Aorta (tissue), 5 donors: ENCODE data around the gene MYCN. TPM values are rescaled to one million over a fixed set of nuclear protein-coding genes. Genes with fewer than 3 reads are reported as not detected.

ENCODE experiments used
- ATAC-seq: fragments of 200-7000 bp; cut with Tn5 transposase; one replicate; pipeline ENCODE4 v1.9.1; 2022; ENCODE audit warnings: moderate library complexity; ENCODE audit not compliant: low FRiP score
- DNase-seq, 2 donors: peaks; one replicate each; pipeline ENCODE4 v3.0.0-alpha.2; 2020
- H3K27ac ChIP-seq, 2 donors: one replicate each; pipeline ENCODE4 v1.5.1; 2013; ENCODE audit warnings: low read length in 2 of 2, mild to moderate bottlenecking in 2 of 2, moderate library complexity in 2 of 2, control low read depth in 1 of 2, inconsistent platforms in 1 of 2, low read depth in 1 of 2
- H3K27me3 ChIP-seq, 2 donors: one replicate each; pipeline ENCODE4 v1.6.1; 2013; ENCODE audit warnings: control low read depth in 1 of 2, low read length in 1 of 2, mild to moderate bottlenecking in 1 of 2, moderate library complexity in 1 of 2; ENCODE audit not compliant: insufficient read depth in 2 of 2, control insufficient read depth in 1 of 2
- H3K36me3 ChIP-seq, 2 donors: one replicate each; pipeline ENCODE4 v1.6.1; 2013; ENCODE audit warnings: control low read depth in 1 of 2, low read length in 1 of 2, mild to moderate bottlenecking in 1 of 2; ENCODE audit not compliant: insufficient read depth in 2 of 2, control insufficient read depth in 1 of 2
- H3K4me1 ChIP-seq, 2 donors: one replicate each; pipeline ENCODE4 v1.6.1; 2013; ENCODE audit warnings: low read length in 2 of 2, control low read depth in 1 of 2, mild to moderate bottlenecking in 1 of 2, moderate library complexity in 1 of 2; ENCODE audit not compliant: insufficient read depth in 2 of 2, control insufficient read depth in 1 of 2
- H3K4me3 ChIP-seq, 2 donors: one replicate each; pipeline ENCODE4 v1.5.1; 2013; ENCODE audit warnings: low read length in 2 of 2, control low read depth in 1 of 2, mild to moderate bottlenecking in 1 of 2
- H3K9me3 ChIP-seq: one replicate; pipeline ENCODE4 v1.6.1; 2013; ENCODE audit warnings: mild to moderate bottlenecking, low read length; ENCODE audit not compliant: control insufficient read depth
- WGBS, 2 donors: extraction: QIAGEN DNeasy Blood & Tissue Kit; methylation state at CpG; one replicate each; pipeline ENCODE4 v1.1.7; 2013; 5-methylcytosine and 5-hydroxymethylcytosine counted together
- intact Hi-C, 2 donors: fragments of 100-400 bp; cut with DNase I; formaldehyde crosslinking; loops; one replicate each; pipeline versions ENCODE4 v1.14.2 to v1.15.0; 2022
- polyA plus RNA-seq, 2 donors: library from polyadenylated mRNA; stranded (reverse); fragments of 200-250 nt; gene quantifications; one replicate each; pipeline ENCODE4 v1.2.3, GENCODE V29; 2013
- total RNA-seq, 2 donors: library from RNA; stranded (reverse); fragmentation: NEBNext Ultra II Directional; extraction: Animal tissue kit (Norgen Biotek cat#: 25700); gene quantifications; one replicate each; pipeline ENCODE4 v1.2.1, GENCODE V29; 2021
- donor health status: healthy with polysubstance abuse.
- donor health status: Bipolar disorder and iron deficiency.
- donor health status: DM: no; HTN: no; CAD: no.
- donor health status: DM: no; HTN: no; CAD: no.
- donor health status: DM: yes; HTN: yes; CAD: no.

Gene MYCN
- total and polyA plus RNA-seq, 4 donors: 0.26 to 2.1 (median 0.45) TPM; not detected in 1

- no peak for ATAC-seq
- H3K36me3 ChIP-seq: no peaks in the 10 kb centered on the region
- H3K27ac ChIP-seq: no peak overlapping the region
- intact Hi-C loops: no loop called here
- H3K27me3 ChIP-seq: no peaks in the 10 kb centered on the region
- WGBS, 2 donors: 89% methylated on average over 11 of the region's 11 CpGs
- no peak for DNase-seq
- H3K4me3 ChIP-seq: no peak overlapping the region
- H3K9me3 ChIP-seq: no peaks in the 10 kb centered on the region
- no peaks in the 10 kb centered on the region for H3K4me1 ChIP-seq
Measured at GRCh38 chr2:15990151-15991101, 50.1 kb downstream of the MYCN start.

GRCh38 chr2:15991231-15991630 lies 50.9 kb downstream of the MYCN start:
- no peak overlapping the region for H3K4me3 ChIP-seq
- ATAC-seq (no peak), DNase-seq (no peak)
- 55 to 58% methylated on average over 3 of the region's 3 CpGs for WGBS, 2 donors
- no peaks in the 10 kb centered on the region for H3K27me3 ChIP-seq
- intact Hi-C loops: no loop called here
- no peaks in the 10 kb centered on the region for H3K36me3 ChIP-seq
- H3K9me3 ChIP-seq: no peaks in the 10 kb centered on the region
- no peak overlapping the region for H3K27ac ChIP-seq
- no peaks in the 10 kb centered on the region for H3K4me1 ChIP-seq

- H3K4me1 ChIP-seq: no peaks in the 10 kb centered on the region
Measured at GRCh38 chr2:15992457-15993231, 52.3 kb downstream of the MYCN start.

GRCh38 chr2:15993232-15993610 lies 52.9 kb downstream of the MYCN start:
- ATAC-seq (no peak), DNase-seq (no peak)
- Histone ChIP-seq H3K4me3 (no peak overlapping the region), H3K4me1 (no peaks in the 10 kb centered on the region), H3K27ac (no peak overlapping the region), H3K36me3 (no peaks in the 10 kb centered on the region), H3K9me3 (no peaks in the 10 kb centered on the region), H3K27me3 (no peaks in the 10 kb centered on the region)
- WGBS, 2 donors: 50 to 74% methylated on average over 6 of the region's 6 CpGs
- intact Hi-C loops: no loop called here

More at GRCh38 chr2:15992457-15993231, 52.3 kb downstream of the MYCN start:
- Histone ChIP-seq H3K36me3 (no peaks in the 10 kb centered on the region), H3K4me3 (no peak overlapping the region), H3K9me3 (no peaks in the 10 kb centered on the region), H3K27ac (no peak overlapping the region), H3K27me3 (no peaks in the 10 kb centered on the region)
- WGBS, 2 donors: 71 to 80% methylated on average over 10 of the region's 10 CpGs
- no peak for ATAC-seq
- intact Hi-C loops: no loop called here
- DNase-seq: no peak

- Histone ChIP-seq H3K9me3 (no peaks in the 10 kb centered on the region), H3K27ac (no peak overlapping the region), H3K4me1 (no peaks in the 10 kb centered on the region), H3K4me3 (no peak overlapping the region), H3K27me3 (no peaks in the 10 kb centered on the region), H3K36me3 (no peaks in the 10 kb centered on the region)
- DNase-seq (no peak), ATAC-seq (no peak)
- intact Hi-C loops: no loop called here
- 87 to 89% methylated on average over 7 of the region's 7 CpGs for WGBS, 2 donors
Measured at GRCh38 chr2:15993666-15994065, 53.3 kb downstream of the MYCN start.

- intact Hi-C loops: no loop called here
- no peak for DNase-seq
Measured at GRCh38 chr2:15995603-15996002, 55.3 kb downstream of the MYCN start.

More at GRCh38 chr2:15995603-15996002, 55.3 kb downstream of the MYCN start:
- Histone ChIP-seq H3K4me1 (no peaks in the 10 kb centered on the region), H3K36me3 (no peaks in the 10 kb centered on the region), H3K9me3 (no peaks in the 10 kb centered on the region), H3K4me3 (no peak overlapping the region), H3K27ac (no peak overlapping the region), H3K27me3 (no peaks in the 10 kb centered on the region)
- no peak for ATAC-seq
- 91 to 92% methylated on average over 3 of the region's 3 CpGs for WGBS, 2 donors
